H9 (cell line): Measurements from ENCODE around the gene VCPKMT. TPM values are rescaled to one million over a fixed set of nuclear protein-coding genes. Genes with fewer than 3 reads are reported as not detected.
A peak's percentile ranks its signal among the peaks of the same experiment; 100 is the strongest.

Experiments used
- DNase-seq: peaks from one replicate; pipeline ENCODE4 v3.0.0-alpha.2; 2017
- H2AFZ ChIP-seq: one replicate; pipeline ENCODE4 v1.6.1; 2013; ENCODE audit warnings: mild to moderate bottlenecking, low read length, control low read depth, moderate library complexity
- H2AK5ac ChIP-seq: 2 replicates; pipeline ENCODE4 v1.6.1; 2013; ENCODE audit warnings: low read length, control low read depth, mixed read lengths; ENCODE audit not compliant: insufficient read length
- H2BK120ac ChIP-seq: one replicate; pipeline ENCODE4 v1.6.1; 2013; ENCODE audit warnings: low read depth, mild to moderate bottlenecking, low read length, control low read depth, inconsistent platforms; ENCODE audit not compliant: poor library complexity, severe bottlenecking
- H2BK12ac ChIP-seq: 2 replicates; pipeline ENCODE4 v1.6.1; 2013; ENCODE audit warnings: low read length, control low read depth, mixed read lengths, low read depth; ENCODE audit not compliant: insufficient read length
- H2BK15ac ChIP-seq: 2 replicates; pipeline ENCODE4 v1.6.1; 2013; ENCODE audit warnings: low read depth, low read length, control low read depth
- H2BK20ac ChIP-seq: one replicate; pipeline ENCODE4 v1.6.1; 2013; ENCODE audit warnings: low read depth, mild to moderate bottlenecking, low read length, control low read depth, inconsistent platforms; ENCODE audit not compliant: poor library complexity, severe bottlenecking
- H2BK5ac ChIP-seq: 2 replicates; pipeline ENCODE4 v1.6.1; 2013; ENCODE audit warnings: low read length, control low read depth, mixed read lengths; ENCODE audit not compliant: insufficient read length
- H3K14ac ChIP-seq: 2 replicates; pipeline ENCODE4 v1.6.1; 2013; ENCODE audit warnings: low read length, control low read depth; ENCODE audit not compliant: insufficient read depth
- H3K18ac ChIP-seq: 2 replicates; pipeline ENCODE4 v1.6.1; 2013; ENCODE audit warnings: low read depth, mild to moderate bottlenecking, mixed read lengths, low read length, control low read depth; ENCODE audit not compliant: insufficient read length
- H3K23ac ChIP-seq: 2 replicates; pipeline ENCODE4 v1.6.1; 2013; ENCODE audit warnings: low read length, control low read depth, mixed read lengths, low read depth; ENCODE audit not compliant: insufficient read length
- H3K23me2 ChIP-seq: 2 replicates; pipeline ENCODE4 v1.6.1; 2013; ENCODE audit warnings: low read depth, mild to moderate bottlenecking, mixed read lengths, low read length, control low read depth; ENCODE audit not compliant: insufficient read length, poor library complexity, severe bottlenecking
- H3K27ac ChIP-seq: 2 replicates; pipeline ENCODE4 v1.5.1; 2013; ENCODE audit warnings: low read length, control low read depth, mixed read lengths, low read depth; ENCODE audit not compliant: insufficient read length
- H3K27me3 ChIP-seq: 2 replicates; pipeline ENCODE4 v1.6.1; 2013; ENCODE audit warnings: low read length, control low read depth, inconsistent platforms; ENCODE audit not compliant: insufficient read depth
- H3K4ac ChIP-seq: 2 replicates; pipeline ENCODE4 v1.6.1; 2013; ENCODE audit warnings: low read depth, mild to moderate bottlenecking, control low read depth, inconsistent platforms, low read length, moderate library complexity
- H3K4me1 ChIP-seq: 2 replicates; pipeline ENCODE4 v1.6.1; 2013; ENCODE audit warnings: low read length, control low read depth, inconsistent platforms; ENCODE audit not compliant: insufficient read depth
- H3K4me2 ChIP-seq: 2 replicates; pipeline ENCODE4 v1.6.1; 2013; ENCODE audit warnings: low read length, control low read depth, mixed read lengths; ENCODE audit not compliant: insufficient read length, insufficient read depth
- H3K56ac ChIP-seq: 2 replicates; pipeline ENCODE4 v1.6.1; 2013; ENCODE audit warnings: low read depth, mild to moderate bottlenecking, mixed read lengths, low read length, control low read depth; ENCODE audit not compliant: insufficient read length
- H3K79me1 ChIP-seq: 2 replicates; pipeline ENCODE4 v1.6.1; 2013; ENCODE audit warnings: low read depth, mild to moderate bottlenecking, moderate library complexity, low read length, control low read depth, inconsistent platforms; ENCODE audit not compliant: insufficient read depth, poor library complexity, severe bottlenecking
- H3K79me2 ChIP-seq: 2 replicates; pipeline ENCODE4 v1.6.1; 2013; ENCODE audit warnings: low read length, control low read depth, inconsistent platforms; ENCODE audit not compliant: insufficient read depth
- H3K9ac ChIP-seq: 2 replicates; pipeline ENCODE4 v1.6.1; 2013; ENCODE audit warnings: low read length, control low read depth, mixed read lengths; ENCODE audit not compliant: insufficient read length; ENCODE audit errors: extremely low read depth
- H3K9me3 ChIP-seq: one replicate; pipeline ENCODE4 v1.6.1; 2013; ENCODE audit warnings: low read depth, low read length, inconsistent platforms; ENCODE audit not compliant: control insufficient read depth
- H3T11ph ChIP-seq: one replicate; pipeline ENCODE4 v1.6.1; 2013; ENCODE audit warnings: mild to moderate bottlenecking, low read length, control low read depth, inconsistent platforms
- H4K20me1 ChIP-seq: one replicate; pipeline ENCODE4 v1.6.1; 2013; ENCODE audit not compliant: control insufficient read depth, insufficient read length, insufficient read depth
- H4K5ac ChIP-seq: 2 replicates; pipeline ENCODE4 v1.6.1; 2013; ENCODE audit warnings: low read depth, mild to moderate bottlenecking, mixed read lengths, low read length, control low read depth; ENCODE audit not compliant: insufficient read length
- H4K8ac ChIP-seq: replicated peaks from 2 replicates; pipeline ENCODE4 v1.6.1; 2013; ENCODE audit warnings: low read length, control low read depth, mixed read lengths, low read depth; ENCODE audit not compliant: insufficient read length
- H4K91ac ChIP-seq: 2 replicates; pipeline ENCODE4 v1.6.1; 2013; ENCODE audit warnings: low read depth, mild to moderate bottlenecking, moderate library complexity, mixed read lengths, low read length, control low read depth; ENCODE audit not compliant: insufficient read length
- H3K27ac Mint-ChIP-seq, 3 experiments: 2 replicates in 2 of 3; 3 replicates in 1 of 3; pipeline ENCODE4 v1.8.0; 2020 to 2021; ENCODE audit warnings: mixed read lengths in 3 of 3, mild to moderate bottlenecking in 1 of 3, moderate library complexity in 1 of 3
- H3K27me3 Mint-ChIP-seq: 2 replicates; pipeline ENCODE4 v1.8.0; 2021; ENCODE audit warnings: low read depth, mild to moderate bottlenecking, moderate library complexity, mixed read lengths
- H3K36me3 Mint-ChIP-seq, 3 experiments: 2 replicates in 2 of 3; 3 replicates in 1 of 3; pipeline ENCODE4 v1.8.0; 2020 to 2021; ENCODE audit warnings: low read depth in 3 of 3, mixed read lengths in 3 of 3; ENCODE audit not compliant: insufficient read depth in 1 of 3
- H3K4me1 Mint-ChIP-seq, 2 experiments: 2 replicates each; pipeline ENCODE4 v1.8.0; 2020; ENCODE audit warnings: mixed read lengths in 2 of 2
- H3K4me3 Mint-ChIP-seq, 2 experiments: 2 replicates in 1 of 2; 3 replicates in 1 of 2; pipeline ENCODE4 v1.8.0; 2020 to 2021; ENCODE audit warnings: mild to moderate bottlenecking in 2 of 2, mixed read lengths in 2 of 2, moderate library complexity in 1 of 2
- H3K9me3 Mint-ChIP-seq, 2 experiments: 2 replicates in 1 of 2; 3 replicates in 1 of 2; pipeline ENCODE4 v1.8.0; 2020; ENCODE audit warnings: mild to moderate bottlenecking in 2 of 2, mixed read lengths in 2 of 2, moderate library complexity in 1 of 2
- WGBS: extraction: QIAGEN DNeasy Blood & Tissue Kit; methylation state at CpG from one replicate; pipeline ENCODE4 v1.1.7; 2013; ENCODE audit warnings: missing lambda C conversion rate, low lambda C conversion rate, mixed read lengths; ENCODE audit not compliant: insufficient read length; ENCODE audit errors: extremely low coverage; 5-methylcytosine and 5-hydroxymethylcytosine counted together
- total RNA-seq: library from RNA; stranded (reverse); gene quantifications from 2 replicates; pipeline ENCODE4 v1.2.1, GENCODE V29; 2021
- TF ChIP-seq, protein P1 (sequence below): fragments of 200-600 bp; sonication (generic); conservative IDR thresholded peaks from 3 replicates; pipeline ENCODE4 v1.8.0; 2021; ENCODE audit warnings: antibody characterized with exemption, mild to moderate bottlenecking

VCPKMT gene
- total RNA-seq, 1 experiment from 2014 or later, result 13.7 TPM

DNA sequence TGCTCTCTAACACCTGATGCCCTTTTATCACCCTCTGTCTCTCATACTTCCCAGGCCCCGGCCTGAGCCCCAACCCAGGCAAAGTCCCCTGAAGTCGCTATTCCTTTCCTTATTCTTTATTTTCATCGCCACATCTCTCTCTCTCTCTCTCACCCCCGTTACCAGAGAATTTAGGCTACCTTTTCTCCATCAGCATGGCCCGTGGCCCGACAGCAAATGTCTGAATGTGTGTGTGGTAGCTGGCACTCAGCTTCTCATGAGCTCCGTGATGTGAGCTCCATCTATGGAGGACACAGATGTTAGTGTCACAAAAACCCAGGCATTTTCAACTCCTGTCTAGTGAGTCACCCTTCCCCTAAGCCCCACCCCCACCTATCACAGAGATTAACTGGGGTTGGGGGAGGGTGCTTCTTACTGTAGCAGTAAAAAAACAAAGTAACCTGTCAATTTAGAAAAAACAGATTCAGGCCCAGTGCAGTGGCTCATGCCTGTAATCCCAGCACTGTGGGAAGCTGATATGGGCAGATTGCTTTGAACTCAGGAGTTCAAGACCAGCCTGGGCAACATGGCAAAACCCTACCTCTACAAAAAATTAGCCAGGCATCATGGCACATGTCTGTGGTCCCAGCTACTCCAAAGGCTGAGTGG lies 53.8 kb downstream of the VCPKMT start:
- H3K23ac ChIP-seq, result no peak overlapping the region
- H3K27ac ChIP-seq, result no peak overlapping the region
- H3K4me2 ChIP-seq, result no peak overlapping the region
- H3K79me2 ChIP-seq, result no peaks in the 10 kb centered on the region
- no peak overlapping the region for H2BK12ac ChIP-seq
- no peak overlapping the region for H3K9ac ChIP-seq
- no peak overlapping the region for H4K8ac ChIP-seq
- Mint-ChIP-seq H3K27ac (peak overlapping the region in 1 of 3 experiments; percentile 93; a peak in 3 of 7 replicates), H3K27me3 (no peaks in the 10 kb centered on the region), H3K36me3 (no peaks in the 10 kb centered on the region; a peak in 1 of 7 replicates), H3K9me3 (no peaks in the 10 kb centered on the region), H3K4me3 (0 out of 5 replicates have a peak overlapping the region, but pooled peaks of 1 of the 2 experiments have one; percentile 53), H3K4me1 (peaks cover 28% of the 10 kb centered on the region in 2 experiments)
- H3K9me3 ChIP-seq, result no peaks in the 10 kb centered on the region
- no peak overlapping the region for H3K4ac ChIP-seq
- no peak overlapping the region for H2BK20ac ChIP-seq
- H3K56ac ChIP-seq, result no peak overlapping the region
- H3K23me2 ChIP-seq, result no peaks in the 10 kb centered on the region
- no peak overlapping the region for H2AFZ ChIP-seq
- DNase-seq, result no peak
- no peaks in the 10 kb centered on the region for H3K27me3 ChIP-seq
- H3K4me1 ChIP-seq, result peaks cover 6% of the 10 kb centered on the region; the same call in 1 of the 2 replicates
- TF ChIP-seq, protein P1, sequence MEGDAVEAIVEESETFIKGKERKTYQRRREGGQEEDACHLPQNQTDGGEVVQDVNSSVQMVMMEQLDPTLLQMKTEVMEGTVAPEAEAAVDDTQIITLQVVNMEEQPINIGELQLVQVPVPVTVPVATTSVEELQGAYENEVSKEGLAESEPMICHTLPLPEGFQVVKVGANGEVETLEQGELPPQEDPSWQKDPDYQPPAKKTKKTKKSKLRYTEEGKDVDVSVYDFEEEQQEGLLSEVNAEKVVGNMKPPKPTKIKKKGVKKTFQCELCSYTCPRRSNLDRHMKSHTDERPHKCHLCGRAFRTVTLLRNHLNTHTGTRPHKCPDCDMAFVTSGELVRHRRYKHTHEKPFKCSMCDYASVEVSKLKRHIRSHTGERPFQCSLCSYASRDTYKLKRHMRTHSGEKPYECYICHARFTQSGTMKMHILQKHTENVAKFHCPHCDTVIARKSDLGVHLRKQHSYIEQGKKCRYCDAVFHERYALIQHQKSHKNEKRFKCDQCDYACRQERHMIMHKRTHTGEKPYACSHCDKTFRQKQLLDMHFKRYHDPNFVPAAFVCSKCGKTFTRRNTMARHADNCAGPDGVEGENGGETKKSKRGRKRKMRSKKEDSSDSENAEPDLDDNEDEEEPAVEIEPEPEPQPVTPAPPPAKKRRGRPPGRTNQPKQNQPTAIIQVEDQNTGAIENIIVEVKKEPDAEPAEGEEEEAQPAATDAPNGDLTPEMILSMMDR, result no peak
- no CpG with 5 or more reads among the region's 7 CpGs for WGBS
- H3T11ph ChIP-seq, result no peak overlapping the region
- H2BK5ac ChIP-seq, result no peak overlapping the region
- no peak overlapping the region for H2BK120ac ChIP-seq
- no peak overlapping the region for H3K14ac ChIP-seq
- H4K5ac ChIP-seq, result no peak overlapping the region
- H3K18ac ChIP-seq, result no peak overlapping the region
- no peak overlapping the region for H4K91ac ChIP-seq
- no peak overlapping the region for H2AK5ac ChIP-seq
- no peaks in the 10 kb centered on the region for H3K79me1 ChIP-seq
- no peak overlapping the region for H2BK15ac ChIP-seq
- H4K20me1 ChIP-seq, result no peaks in the 10 kb centered on the region
